Fibroblast of villous mesenchyme (primary cell): ENCODE measurements around the gene CHD9. TPM values are rescaled to one million over a fixed set of nuclear protein-coding genes. Genes with fewer than 3 reads are reported as not detected.

Experiments
- DNase-seq: peaks from one replicate; pipeline ENCODE4 v3.0.0-alpha.2; 2010; ENCODE audit warnings: low read depth
- H3K4me3 ChIP-seq: 2 replicates; pipeline ENCODE4 v1.5.1; 2011; ENCODE audit warnings: low read depth, mild to moderate bottlenecking, low read length
- CTCF ChIP-seq: IDR thresholded peaks from 2 replicates; pipeline ENCODE4 v1.5.1; 2012; ENCODE audit warnings: low read depth, mild to moderate bottlenecking, low read length; ENCODE audit not compliant: insufficient read depth
- total RNA-seq: library from RNA; depleted of rRNA; stranded (reverse); fragments of >200 nt; gene quantifications from 2 replicates; pipeline ENCODE4 v1.2.3, GENCODE V29; 2012

The CHD9 gene
- total RNA-seq, 1 donor: 102 TPM

GRCh38 chr16:53213542-53213941 lies 158.8 kb downstream of the CHD9 start:
- no peak overlapping the region for H3K4me3 ChIP-seq
- TF ChIP-seq CTCF: no peak
- DNase-seq: no peak

- no peak for TF ChIP-seq CTCF
- H3K4me3 ChIP-seq: no peak overlapping the region
- DNase-seq: no peak
Observed at GRCh38 chr16:53216798-53217197, 162.0 kb downstream of the CHD9 start.

GRCh38 chr16:53219371-53219770 lies 164.6 kb downstream of the CHD9 start:
- TF ChIP-seq CTCF: no peak
- no peak for DNase-seq
- no peak overlapping the region for H3K4me3 ChIP-seq

- H3K4me3 ChIP-seq: no peak overlapping the region
Observed at GRCh38 chr16:53219795-53220454, 165.1 kb downstream of the CHD9 start.

GRCh38 chr16:53220585-53220984 lies 165.8 kb downstream of the CHD9 start:
- H3K4me3 ChIP-seq: no peak overlapping the region
- peak; percentile 40 for DNase-seq
- peak; percentile 32 for TF ChIP-seq CTCF

More at GRCh38 chr16:53219795-53220454, 165.1 kb downstream of the CHD9 start:
- peak; percentile 30 for DNase-seq
- TF ChIP-seq CTCF: no peak

- no peak overlapping the region for H3K4me3 ChIP-seq
- DNase-seq: peak; percentile 24
- no peak for TF ChIP-seq CTCF
Observed at GRCh38 chr16:53224951-53225533, 170.3 kb downstream of the CHD9 start.
